Astrocyte (in vitro differentiated cells and primary cell): ENCODE results near the gene KANSL1L.

Experiments
- CTCF ChIP-seq: IDR thresholded peaks from 2 replicates; pipeline ENCODE4 v1.5.1; 2011; ENCODE audit warnings: low read depth, mild to moderate bottlenecking, inconsistent platforms, low read length, moderate library complexity; ENCODE audit not compliant: insufficient read depth
- EZH2 ChIP-seq: IDR thresholded peaks from 2 replicates; pipeline ENCODE4 v1.6.1; 2012; ENCODE audit warnings: mild to moderate bottlenecking, low read length, inconsistent platforms; ENCODE audit not compliant: insufficient read depth

GRCh38 chr2:209973328-209973727 lies 197.9 kb downstream of the KANSL1L start:
- TF ChIP-seq CTCF = no peak
- no peak for TF ChIP-seq EZH2
